GM19463 (cell line): Measurements from ENCODE around the gene TPX2.
A peak's percentile ranks its signal among the peaks of the same experiment; 100 is the strongest.
"Not testable (repeated sequence)": the region's sequence is repeated elsewhere in the genome, so short reads cannot be mapped to it uniquely, and the experiment has no call there.

Experiments
- ATAC-seq: cut with Tn5 transposase; IDR thresholded peaks from one replicate; pipeline ENCODE4 v1.9.1; 2021; ENCODE audit warnings: mild to moderate bottlenecking, moderate library complexity; ENCODE audit not compliant: unreplicated experiment

Gene TPX2

GRCh38 chr20:31809661-31810060 is 70.6 kb downstream of the TPX2 start:
- ATAC-seq = no peak

DNA sequence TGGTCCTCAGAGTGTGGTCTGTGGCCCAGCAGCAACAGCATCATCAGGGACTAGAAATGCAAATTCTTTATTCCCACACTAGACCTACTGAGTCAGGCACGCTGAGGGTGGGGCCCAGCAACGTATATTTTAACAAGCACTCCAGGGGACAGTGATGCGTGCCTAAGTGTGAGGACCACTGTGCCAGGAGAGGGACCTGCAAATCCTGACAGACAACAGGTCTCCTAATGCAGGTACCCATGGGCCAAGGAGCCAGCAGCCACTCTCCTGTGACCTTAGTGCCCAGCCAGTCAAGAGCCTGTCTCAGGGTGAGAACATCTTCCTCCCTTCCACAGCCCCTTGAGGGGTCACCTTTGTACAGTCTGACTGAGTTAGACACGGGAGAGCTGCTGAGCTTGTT is 72.1 kb downstream of the TPX2 start:
- no peak for ATAC-seq

GRCh38 chr20:31811796-31812728 is 73.0 kb downstream of the TPX2 start:
- ATAC-seq = no peak

- ATAC-seq = no peak
Observed at GRCh38 chr20:31813611-31814010, 74.5 kb downstream of the TPX2 start.

- not testable (repeated sequence) for ATAC-seq
Observed at GRCh38 chr20:31814142-31814541, 75.1 kb downstream of the TPX2 start.

DNA sequence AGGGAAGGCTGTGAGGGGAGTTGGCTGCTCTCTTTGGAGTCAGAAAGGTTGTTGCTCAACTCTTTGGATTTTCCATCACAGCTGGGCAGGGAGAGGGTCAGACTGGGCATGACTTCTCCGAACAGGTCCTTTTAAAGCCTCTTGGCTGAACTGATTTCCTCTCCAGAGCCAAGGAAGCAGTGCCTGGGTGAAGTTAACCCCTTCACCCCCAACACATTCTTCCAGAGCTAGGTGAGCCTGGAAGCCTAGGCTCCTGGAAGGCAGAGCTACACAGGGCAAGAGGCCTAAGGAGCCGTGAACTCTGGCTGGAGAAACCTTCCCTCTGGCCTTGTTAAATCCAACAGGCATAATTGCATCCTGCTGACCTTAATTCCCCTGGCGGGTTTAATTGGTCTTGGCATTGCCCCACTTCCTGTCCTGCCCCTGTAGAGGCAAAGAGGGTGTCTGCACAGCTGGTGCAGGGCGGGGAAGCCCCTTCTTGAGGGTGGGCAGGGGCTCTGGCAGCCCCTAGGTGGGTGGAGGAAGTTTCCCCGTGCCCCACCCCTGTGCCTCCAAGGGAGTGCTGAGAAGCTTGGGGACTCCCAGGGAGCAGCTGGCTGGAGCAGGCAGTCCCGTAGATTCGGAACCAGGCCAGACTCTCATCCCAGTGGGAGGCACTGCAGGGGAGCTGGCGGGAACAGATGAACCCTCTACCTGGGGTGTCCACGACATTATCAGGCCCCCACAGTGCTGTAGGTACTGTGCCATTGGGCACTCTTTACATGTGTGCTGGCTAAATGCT is 76.5 kb downstream of the TPX2 start:
- ATAC-seq = no peak

GRCh38 chr20:31816221-31816620 is 77.1 kb downstream of the TPX2 start:
- ATAC-seq = no peak

- no peak for ATAC-seq
Observed at GRCh38 chr20:31817461-31817860, 78.4 kb downstream of the TPX2 start.

DNA sequence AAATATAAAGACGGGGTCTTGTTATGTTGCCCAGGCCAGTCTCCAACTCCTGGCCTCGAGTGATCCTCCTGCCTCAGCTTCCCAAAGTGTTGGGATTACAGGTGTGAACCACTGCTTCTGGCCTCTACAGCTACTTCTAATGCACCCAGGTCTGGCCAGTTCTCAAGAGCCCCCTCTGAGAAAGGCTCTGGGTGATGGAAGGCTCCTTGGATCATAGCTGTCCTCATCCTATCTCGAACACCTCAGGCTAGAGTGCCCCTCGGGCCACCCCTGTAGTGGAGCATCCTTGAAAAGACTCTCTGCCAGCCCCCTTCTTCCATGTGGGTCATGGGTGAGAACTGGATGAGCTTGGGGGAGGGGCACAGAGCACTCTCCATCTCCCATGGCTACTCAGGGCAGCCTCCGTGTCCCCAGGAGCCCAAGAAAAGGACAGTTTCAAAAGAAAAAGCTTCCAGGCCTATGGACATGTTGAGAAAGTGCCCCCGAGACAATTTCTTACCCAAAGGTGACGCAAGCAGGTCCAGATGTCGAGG is 79.4 kb downstream of the TPX2 start:
- ATAC-seq = no peak

- ATAC-seq = no peak
Observed at GRCh38 chr20:31819083-31819784, 80.1 kb downstream of the TPX2 start, which contains the start of gene MYLK2. MYLK2 (plus strand) TSS chr20:31819356; CDS start chr20:31819581, 225 bp downstream.

DNA sequence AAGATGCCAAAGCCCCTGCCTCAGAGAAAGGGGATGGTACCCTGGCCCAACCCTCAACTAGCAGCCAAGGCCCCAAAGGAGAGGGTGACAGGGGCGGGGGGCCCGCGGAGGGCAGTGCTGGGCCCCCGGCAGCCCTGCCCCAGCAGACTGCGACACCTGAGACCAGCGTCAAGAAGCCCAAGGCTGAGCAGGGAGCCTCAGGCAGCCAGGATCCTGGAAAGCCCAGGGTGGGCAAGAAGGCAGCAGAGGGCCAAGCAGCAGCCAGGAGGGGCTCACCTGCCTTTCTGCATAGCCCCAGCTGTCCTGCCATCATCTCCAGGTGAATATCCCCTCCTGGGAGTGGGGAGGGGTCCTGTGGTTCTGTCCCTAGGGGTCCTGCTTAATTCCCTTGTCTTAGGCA is 81.1 kb downstream of the TPX2 start:
- ATAC-seq = no peak

DNA sequence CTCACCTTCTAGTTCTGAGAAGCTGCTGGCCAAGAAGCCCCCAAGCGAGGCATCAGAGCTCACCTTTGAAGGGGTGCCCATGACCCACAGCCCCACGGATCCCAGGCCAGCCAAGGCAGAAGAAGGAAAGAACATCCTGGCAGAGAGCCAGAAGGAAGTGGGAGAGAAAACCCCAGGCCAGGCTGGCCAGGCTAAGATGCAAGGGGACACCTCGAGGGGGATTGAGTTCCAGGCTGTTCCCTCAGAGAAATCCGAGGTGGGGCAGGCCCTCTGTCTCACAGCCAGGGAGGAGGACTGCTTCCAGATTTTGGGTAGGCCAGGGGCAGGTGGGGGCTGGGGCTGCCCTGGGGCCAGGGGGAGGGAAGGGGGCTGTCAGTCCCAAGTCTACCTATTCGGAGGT is 82.3 kb downstream of the TPX2 start:
- no peak for ATAC-seq

- ATAC-seq = peak; percentile 65
Observed at GRCh38 chr20:31822421-31823330, 83.6 kb downstream of the TPX2 start.

GRCh38 chr20:31823360-31824124 is 84.5 kb downstream of the TPX2 start:
- no peak for ATAC-seq

DNA sequence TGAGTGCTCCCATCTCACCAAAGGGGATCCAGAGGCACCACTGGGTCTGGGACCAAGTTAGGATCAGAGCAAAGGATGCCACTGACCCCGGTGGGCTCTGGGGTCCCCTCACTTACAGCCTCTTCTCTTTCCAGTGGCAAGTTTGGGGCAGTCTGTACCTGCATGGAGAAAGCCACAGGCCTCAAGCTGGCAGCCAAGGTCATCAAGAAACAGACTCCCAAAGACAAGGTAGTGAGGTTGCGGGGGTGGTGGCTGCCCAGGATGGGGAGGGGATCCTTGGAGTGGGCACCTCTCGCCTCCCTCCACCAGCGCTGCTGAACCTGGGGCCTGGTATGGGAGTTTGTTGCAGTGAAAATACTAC is 85.0 kb downstream of the TPX2 start:
- no peak for ATAC-seq

DNA sequence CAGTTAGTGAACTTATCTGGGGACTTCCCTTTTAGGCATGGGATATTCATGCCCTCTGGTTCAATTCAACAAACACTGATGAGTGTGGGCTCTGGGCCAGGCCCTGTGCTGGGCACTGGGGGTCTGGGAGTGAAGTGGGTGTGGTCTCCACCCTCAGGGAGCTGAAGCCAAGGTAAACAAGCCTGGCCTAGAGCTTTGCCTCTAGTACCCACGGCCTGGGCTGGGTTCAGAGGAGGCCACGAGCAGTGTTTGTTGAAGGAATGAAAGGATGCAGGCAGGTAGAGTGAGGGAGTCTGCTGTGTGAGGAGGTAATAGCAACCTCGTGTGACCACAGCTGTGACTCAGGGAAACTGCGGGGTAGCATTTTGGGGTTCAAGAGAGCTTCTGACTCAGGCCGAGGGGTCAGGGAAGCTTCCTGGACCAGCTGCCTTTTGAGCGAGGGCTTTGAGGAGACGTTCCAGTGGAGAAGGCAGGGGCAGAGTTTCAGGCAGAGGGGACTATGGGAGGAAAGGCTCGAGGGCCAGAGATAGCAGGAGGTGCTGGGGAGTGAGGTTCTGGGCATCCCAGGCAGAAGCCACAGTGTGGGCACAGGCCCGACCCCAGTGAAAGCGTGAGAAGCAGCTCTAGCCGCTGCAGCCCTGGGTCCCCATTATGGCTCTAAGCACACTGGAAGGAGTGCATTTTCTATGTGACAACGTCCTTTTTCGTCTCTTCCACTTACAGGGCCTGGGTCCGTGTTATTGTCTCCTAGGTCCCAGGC is 85.6 kb downstream of the TPX2 start:
- no peak for ATAC-seq

DNA sequence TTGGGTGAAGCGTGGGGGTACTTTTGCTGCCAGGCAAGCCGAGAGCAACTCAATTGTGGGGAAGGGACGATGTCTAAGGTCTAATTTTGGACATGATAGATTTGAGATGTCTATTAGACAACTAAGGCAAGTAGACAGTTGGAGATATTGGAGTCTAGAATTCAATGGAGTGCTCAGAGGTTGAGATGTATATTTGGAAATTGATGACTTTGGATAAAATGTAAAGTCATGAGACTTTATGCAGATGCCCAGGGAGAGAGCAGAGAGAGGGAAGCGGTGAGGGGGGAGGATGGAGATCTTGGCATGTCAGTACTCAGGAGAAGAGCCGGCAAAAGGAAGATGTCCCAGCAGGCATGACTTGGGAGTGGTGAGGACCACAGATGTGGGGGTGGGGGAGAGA is 87.0 kb downstream of the TPX2 start:
- ATAC-seq = no peak

- ATAC-seq = no peak
Observed at GRCh38 chr20:31827059-31827458, 88.0 kb downstream of the TPX2 start.

- ATAC-seq = not testable (repeated sequence)
Observed at GRCh38 chr20:31828016-31828415, 88.9 kb downstream of the TPX2 start.
